WERI-Rb-1 (cell line): ENCODE results near the gene LITAF.

Experiments
- DNase-seq: peaks from one replicate; pipeline ENCODE4 v3.0.0-alpha.2; 2020
- H3K27ac ChIP-seq: fragments of 250-450 bp; sonication (Bioruptor Pico); 2 replicates; pipeline ENCODE4 v1.5.1; 2020; ENCODE audit warnings: mild to moderate bottlenecking, moderate library complexity
- H3K27me3 ChIP-seq: fragments of 250-450 bp; sonication (Bioruptor Pico); 2 replicates; pipeline ENCODE4 v1.5.1; 2021; ENCODE audit warnings: mild to moderate bottlenecking, low read depth, moderate library complexity; ENCODE audit not compliant: insufficient read depth, severe bottlenecking
- H3K36me3 ChIP-seq: fragments of 250-450 bp; sonication (Bioruptor Pico); 2 replicates; pipeline ENCODE4 v1.5.1; 2020; ENCODE audit warnings: mild to moderate bottlenecking, moderate library complexity
- H3K4me3 ChIP-seq: 2 replicates; pipeline ENCODE4 v1.5.1; 2011; ENCODE audit warnings: low read depth, mild to moderate bottlenecking, control low read depth, low read length
- H3K9me3 ChIP-seq: fragments of 250-450 bp; sonication (Bioruptor Pico); 2 replicates; pipeline ENCODE4 v1.5.1; 2021; ENCODE audit warnings: mild to moderate bottlenecking, moderate library complexity; ENCODE audit not compliant: severe bottlenecking
- TF ChIP-seq, protein P1 (sequence below): IDR thresholded peaks from 2 replicates; pipeline ENCODE4 v1.5.1; 2011; ENCODE audit warnings: low read depth, mild to moderate bottlenecking, control low read depth, inconsistent platforms, low read length

LITAF gene

GRCh38 chr16:11554053-11554452 lies 32.7 kb downstream of the LITAF start:
- peaks cover 30% of the 10 kb centered on the region for H3K36me3 ChIP-seq
- no peaks in the 10 kb centered on the region for H3K27me3 ChIP-seq
- no peak overlapping the region for H3K4me3 ChIP-seq
- DNase-seq: no peak
- TF ChIP-seq, protein P1, sequence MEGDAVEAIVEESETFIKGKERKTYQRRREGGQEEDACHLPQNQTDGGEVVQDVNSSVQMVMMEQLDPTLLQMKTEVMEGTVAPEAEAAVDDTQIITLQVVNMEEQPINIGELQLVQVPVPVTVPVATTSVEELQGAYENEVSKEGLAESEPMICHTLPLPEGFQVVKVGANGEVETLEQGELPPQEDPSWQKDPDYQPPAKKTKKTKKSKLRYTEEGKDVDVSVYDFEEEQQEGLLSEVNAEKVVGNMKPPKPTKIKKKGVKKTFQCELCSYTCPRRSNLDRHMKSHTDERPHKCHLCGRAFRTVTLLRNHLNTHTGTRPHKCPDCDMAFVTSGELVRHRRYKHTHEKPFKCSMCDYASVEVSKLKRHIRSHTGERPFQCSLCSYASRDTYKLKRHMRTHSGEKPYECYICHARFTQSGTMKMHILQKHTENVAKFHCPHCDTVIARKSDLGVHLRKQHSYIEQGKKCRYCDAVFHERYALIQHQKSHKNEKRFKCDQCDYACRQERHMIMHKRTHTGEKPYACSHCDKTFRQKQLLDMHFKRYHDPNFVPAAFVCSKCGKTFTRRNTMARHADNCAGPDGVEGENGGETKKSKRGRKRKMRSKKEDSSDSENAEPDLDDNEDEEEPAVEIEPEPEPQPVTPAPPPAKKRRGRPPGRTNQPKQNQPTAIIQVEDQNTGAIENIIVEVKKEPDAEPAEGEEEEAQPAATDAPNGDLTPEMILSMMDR: no peak
- H3K27ac ChIP-seq: no peak overlapping the region
- H3K9me3 ChIP-seq: peaks cover 7% of the 10 kb centered on the region

DNA sequence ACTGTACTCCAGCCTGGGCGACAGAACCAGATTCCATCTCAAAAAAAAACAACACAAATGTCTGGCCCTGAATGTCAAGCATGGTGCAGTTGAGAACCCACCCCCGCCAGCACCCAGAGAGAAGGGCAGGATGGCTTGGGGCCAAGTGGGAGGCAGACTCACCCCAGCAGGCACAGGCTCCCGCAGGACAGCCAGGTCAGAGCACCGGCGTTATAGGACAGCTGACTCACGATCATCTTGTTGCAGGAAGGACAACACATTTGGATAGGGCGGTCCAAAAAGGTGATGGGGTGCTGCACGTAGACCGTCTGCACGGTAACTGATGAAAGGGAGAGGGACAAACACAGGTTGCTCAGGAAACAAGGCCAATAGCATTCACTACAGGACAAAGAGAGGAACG lies 33.3 kb downstream of the LITAF start:
- H3K27ac ChIP-seq: no peak overlapping the region
- no peak overlapping the region for H3K4me3 ChIP-seq
- peaks cover 7% of the 10 kb centered on the region for H3K9me3 ChIP-seq
- DNase-seq: no peak
- H3K36me3 ChIP-seq: peaks cover 33% of the 10 kb centered on the region
- TF ChIP-seq, protein P1: no peak
- H3K27me3 ChIP-seq: no peaks in the 10 kb centered on the region

GRCh38 chr16:11552440-11552839 lies 34.3 kb downstream of the LITAF start:
- no peak overlapping the region for H3K27ac ChIP-seq
- H3K27me3 ChIP-seq: no peaks in the 10 kb centered on the region
- peaks cover 7% of the 10 kb centered on the region for H3K9me3 ChIP-seq
- TF ChIP-seq, protein P1: no peak
- DNase-seq: no peak
- no peak overlapping the region for H3K4me3 ChIP-seq
- peaks cover 36% of the 10 kb centered on the region for H3K36me3 ChIP-seq

GRCh38 chr16:11551842-11552241 lies 34.9 kb downstream of the LITAF start:
- DNase-seq: no peak
- Histone ChIP-seq H3K27ac (no peak overlapping the region), H3K27me3 (no peaks in the 10 kb centered on the region), H3K9me3 (peaks cover 7% of the 10 kb centered on the region), H3K4me3 (no peak overlapping the region), H3K36me3 (peaks cover 36% of the 10 kb centered on the region)
- TF ChIP-seq, protein P1: no peak

DNA sequence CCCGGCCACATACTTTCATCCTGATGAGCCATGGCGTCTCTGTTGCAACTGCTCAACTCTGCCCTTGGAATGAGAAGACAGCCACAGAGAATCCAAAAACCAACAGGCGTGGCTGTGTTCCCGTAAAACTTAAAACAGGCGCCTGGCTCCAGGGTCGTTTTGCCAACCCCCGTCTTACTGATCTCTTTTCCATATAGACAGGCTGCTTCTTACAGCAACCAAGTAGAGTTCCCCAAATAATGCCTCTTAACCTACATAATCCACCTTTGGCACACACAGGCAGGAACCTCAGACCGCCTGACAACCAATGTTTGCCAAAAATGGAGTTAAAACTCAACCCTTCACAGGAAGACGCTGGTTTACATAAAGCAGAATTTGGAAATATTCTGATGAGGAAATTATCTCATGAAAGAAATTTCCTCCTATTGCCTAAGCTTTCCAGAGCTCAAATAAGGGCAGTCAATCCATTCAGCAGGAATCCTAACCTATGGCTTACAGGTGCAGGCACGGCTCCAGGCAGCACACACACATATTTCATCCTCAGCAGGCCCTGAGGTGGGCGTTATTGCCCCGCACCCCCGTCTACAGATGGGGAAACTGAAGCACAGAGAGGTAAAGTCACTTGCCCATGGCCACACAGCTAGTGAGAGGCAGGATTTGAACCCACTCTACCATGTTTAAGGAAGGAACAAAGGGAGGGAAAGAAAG lies 35.8 kb downstream of the LITAF start:
- Histone ChIP-seq H3K27ac (no peak overlapping the region), H3K4me3 (no peak overlapping the region), H3K9me3 (peaks cover 2% of the 10 kb centered on the region), H3K36me3 (peaks cover 31% of the 10 kb centered on the region), H3K27me3 (no peaks in the 10 kb centered on the region)
- no peak for DNase-seq
- TF ChIP-seq, protein P1: no peak
